Left colon (tissue), 2 donors: Measurements from ENCODE around the gene SQOR. TPM values are rescaled to one million over a fixed set of nuclear protein-coding genes. Genes with fewer than 3 reads are reported as not detected.
A peak's percentile ranks its signal among the peaks of the same experiment; 100 is the strongest.

Source experiments
- ATAC-seq: fragments of 200-7000 bp; cut with Tn5 transposase; one replicate; pipeline ENCODE4 v1.9.1; 2020; ENCODE audit warnings: mild to moderate bottlenecking, moderate library complexity
- DNase-seq, 2 donors: peaks; one replicate each; pipeline ENCODE4 v3.0.0-alpha.2; 2020
- intact Hi-C, 2 donors: fragments of 100-400 bp; cut with DNase I in 1 of 2; cut with micrococcal nuclease in 1 of 2; formaldehyde crosslinking; loops; one replicate each; pipeline versions ENCODE4 v1.11.2 to v1.14.0; 2022; cut with DNase I, micrococcal nuclease
- long read RNA-seq: library from polyadenylated mRNA; unstranded; transcript quantifications from one replicate; pipeline ENCODE4 v2.0.0, GENCODE V29; 2021
- total RNA-seq, 2 donors: library from RNA; stranded (reverse); fragmentation: NEBNext Ultra II Directional; extraction: Animal tissue kit (Norgen Biotek cat#: 25700); gene quantifications; one replicate each; pipeline ENCODE4 v1.2.1, GENCODE V29; 2021
- donor health status: DM: no; HTN: no; CAD: no.
- donor health status: DM: yes; HTN: yes; CAD: no.

SQOR gene
- total RNA-seq: 100 to 1,000 TPM; 303 to 408 TPM
- long read RNA-seq, transcript SQOR-201 (10 exons, 2,003 nt): major isoform, 641 of 844 reads
- long read RNA-seq, partial matches to known transcripts: 108 of 844 reads
- long read RNA-seq, other reads (novel, unspliced or antisense): 95 of 844 reads

DNA sequence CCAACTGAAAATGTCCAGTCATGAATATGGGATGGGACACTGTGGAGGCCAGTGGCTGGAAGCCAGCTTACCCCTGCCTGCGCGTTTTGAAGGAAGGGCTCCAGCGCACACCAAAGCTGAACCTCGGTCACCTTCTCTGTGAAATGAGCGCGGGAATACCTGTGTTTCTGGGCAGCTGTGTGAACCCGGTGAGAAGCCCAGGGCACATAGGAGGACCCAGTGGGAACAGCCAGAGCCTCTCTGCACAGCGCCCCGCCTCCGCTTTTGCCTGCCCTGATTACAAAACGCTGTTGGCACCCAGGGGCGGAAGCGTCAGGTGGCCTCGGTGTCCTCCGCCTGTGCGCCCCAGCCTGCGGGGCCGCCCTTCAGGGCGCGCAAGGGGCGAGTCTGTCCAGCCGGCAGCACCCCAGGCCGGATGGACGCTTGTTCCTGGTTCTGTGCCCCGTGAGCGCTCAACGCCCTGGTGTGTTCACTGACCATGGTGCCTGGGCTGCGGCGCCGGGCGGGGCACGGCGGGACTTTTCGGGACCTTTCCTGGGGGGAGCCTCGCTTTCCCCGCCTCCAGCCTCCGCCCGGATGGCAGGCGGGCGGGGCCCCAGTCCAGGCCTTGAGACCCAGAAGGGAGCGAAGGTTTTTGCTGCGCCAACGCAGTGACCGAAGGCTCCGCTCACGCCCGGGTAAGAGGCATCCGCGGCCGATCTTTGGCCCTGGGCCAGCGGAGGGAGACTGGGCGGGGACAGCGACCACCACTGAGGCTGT is at the start of gene SQOR:
Gene SQOR, plus strand, starts transcription at position 598 of the 759 bp plus-strand sequence. CDS start 23,895 bp downstream, outside the sequence.
- DNase-seq (peak; percentile 92), ATAC-seq (peak; percentile 81)
- intact Hi-C loops: no loop called here

DNA sequence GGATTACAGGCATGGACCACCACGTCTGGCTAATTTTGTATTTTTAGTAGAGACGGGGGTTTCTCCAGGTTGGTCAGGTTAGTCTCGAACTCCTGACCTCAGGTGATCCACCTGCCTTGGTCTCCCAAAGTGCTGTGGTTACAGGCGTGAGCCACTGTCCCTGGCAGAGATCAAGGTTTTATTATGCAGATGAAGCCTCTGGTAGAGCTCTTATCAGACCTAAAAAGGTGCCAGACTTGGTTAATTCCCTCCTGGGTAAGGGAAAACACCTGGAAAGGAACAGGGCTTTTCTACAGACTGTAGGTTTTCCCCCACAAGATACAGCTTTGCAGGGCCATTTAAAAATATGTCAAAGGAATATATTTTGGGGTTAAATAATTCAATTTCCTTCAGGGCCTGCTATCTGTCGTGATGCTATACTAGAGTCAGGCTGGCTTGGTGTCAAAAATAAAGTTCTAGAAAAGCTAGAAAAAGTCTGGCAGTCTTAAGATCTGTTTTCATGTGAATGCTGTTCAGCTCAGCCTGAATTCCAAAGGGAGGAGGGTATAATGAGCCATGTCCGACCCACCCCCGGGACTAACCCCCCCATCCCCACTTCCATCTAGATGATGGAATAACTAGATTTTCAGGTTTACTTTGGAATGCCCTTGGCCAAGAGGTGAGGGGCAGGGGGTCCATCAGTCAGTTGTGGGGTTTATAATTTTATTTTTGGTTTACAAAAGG is 49.6 kb upstream of the SQOR start:
- intact Hi-C loops: no loop called here
- ATAC-seq: no peak
- DNase-seq: no peak

DNA sequence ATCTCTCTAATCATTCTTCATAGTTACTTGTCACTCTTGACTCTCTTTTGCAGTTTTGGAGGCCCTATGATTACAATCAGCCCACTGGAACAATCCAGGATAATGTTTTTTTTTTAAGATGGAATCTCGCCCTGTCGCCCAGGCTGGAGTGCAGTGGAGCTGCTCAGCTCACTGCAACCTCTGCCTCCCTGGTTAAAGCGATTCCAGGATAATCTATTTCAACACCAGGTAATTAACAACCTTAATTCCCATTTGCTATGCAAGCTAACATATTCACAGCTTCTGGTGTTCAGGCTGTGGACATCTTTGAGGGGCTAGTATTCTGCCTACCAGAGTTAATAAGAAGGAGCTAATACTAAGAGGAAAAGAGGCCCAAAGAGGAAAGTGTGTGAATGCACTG is 48.7 kb upstream of the SQOR start:
- intact Hi-C loops: loop anchor here in 1 of 2 donors (2.0 kb wide), 1 partner anchor 65 kb away; no protein-coding TSS in a partner anchor

DNA sequence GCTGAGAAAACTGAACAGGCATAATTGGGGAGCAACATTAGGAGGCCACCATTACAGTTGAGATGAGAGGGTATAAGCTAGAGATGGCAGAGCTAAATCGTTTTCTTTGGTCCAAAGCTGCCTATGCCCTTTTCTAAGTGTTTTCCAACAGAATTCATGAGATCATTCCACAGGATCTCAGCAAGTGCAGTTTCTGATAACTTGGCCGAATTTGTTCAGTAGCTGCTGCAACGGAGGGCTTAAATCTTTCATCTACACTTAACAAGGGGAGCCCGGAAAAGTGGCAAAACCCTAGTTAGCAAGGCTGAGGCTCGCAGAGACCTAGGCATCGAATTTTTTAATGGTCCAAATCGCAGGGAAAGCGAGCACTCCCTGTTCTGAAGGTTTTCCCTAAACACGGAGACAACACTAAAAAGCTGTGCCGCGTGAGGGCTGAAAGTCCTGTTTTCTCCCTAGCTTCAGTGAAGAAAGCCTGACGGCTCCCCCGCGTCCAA is 48.2 kb upstream of the SQOR start:
- ATAC-seq (peak; percentile 18), DNase-seq (no peak)
- intact Hi-C loops: loop anchor here in 1 of 2 donors (2.0 kb wide), 1 partner anchor 66 kb away; no protein-coding TSS in a partner anchor

More for the DNA sequence above, 48.7 kb upstream of the SQOR start:
- DNase-seq (no peak), ATAC-seq (no peak)

DNA sequence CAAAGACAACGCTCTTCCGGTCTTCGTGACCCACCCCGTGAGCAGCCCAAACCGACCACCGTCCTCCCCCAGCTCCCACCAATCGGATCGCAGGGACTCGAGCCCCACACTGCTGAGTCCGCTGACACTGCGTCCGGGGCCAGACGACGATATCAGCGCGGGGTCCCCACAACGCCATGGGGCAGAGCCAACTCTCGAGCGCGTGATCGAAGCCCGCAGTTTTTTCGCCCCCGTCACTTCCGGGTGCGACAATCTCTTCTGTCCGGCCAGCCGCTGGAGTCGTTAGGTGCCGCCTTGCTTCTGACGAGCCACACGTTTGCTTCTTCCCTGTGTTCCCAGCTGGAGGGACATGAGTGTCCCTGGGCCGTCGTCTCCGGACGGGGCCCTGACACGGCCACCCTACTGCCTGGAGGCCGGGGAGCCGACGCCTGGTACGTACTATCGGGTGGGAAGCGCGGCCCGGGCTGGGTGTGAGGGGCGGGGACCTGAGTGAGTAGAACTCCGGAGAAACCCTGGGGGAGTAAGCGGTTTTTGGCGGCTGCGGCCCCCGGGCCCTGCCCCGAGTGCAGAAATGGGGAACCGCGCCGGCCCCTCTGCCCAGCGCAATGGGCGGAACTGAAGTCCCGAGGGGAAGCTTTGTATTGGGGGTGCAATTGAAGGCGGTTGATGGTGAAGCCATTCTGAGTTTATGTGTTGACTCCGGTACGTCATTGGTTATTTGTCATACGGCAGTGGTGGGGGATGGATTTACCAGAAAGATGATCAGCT is 47.5 kb upstream of the SQOR start, which contains the start of gene BLOC1S6:
Gene BLOC1S6, plus strand, starts transcription at position 285 of the 768 bp plus-strand sequence. Its CDS starts 65 bp downstream, at position 350.
- DNase-seq (peak; percentile 84 to 92), ATAC-seq (peak; percentile 91)
- intact Hi-C loops: loop anchor here in 1 of 2 donors (2.0 kb wide), 1 partner anchor 66 kb away; no protein-coding TSS in a partner anchor

DNA sequence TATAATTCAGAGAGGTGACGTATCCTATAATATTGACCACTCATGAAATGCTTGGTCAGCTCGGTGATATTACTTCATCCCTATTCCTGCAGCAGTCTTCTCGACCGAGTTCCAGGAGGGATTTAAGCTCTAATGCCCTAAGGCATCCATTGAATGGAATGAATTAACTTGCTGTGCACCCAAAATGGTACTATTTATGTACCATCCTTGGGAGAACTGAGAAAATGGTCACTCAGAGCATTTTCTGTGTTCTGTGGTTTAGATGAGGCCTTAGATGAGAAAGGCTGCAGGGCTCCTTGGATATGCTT is 47.0 kb upstream of the SQOR start:
- intact Hi-C loops: loop anchor here in 1 of 2 donors (2.0 kb wide), 1 partner anchor 67 kb away; no protein-coding TSS in a partner anchor
- ATAC-seq: no peak

DNA sequence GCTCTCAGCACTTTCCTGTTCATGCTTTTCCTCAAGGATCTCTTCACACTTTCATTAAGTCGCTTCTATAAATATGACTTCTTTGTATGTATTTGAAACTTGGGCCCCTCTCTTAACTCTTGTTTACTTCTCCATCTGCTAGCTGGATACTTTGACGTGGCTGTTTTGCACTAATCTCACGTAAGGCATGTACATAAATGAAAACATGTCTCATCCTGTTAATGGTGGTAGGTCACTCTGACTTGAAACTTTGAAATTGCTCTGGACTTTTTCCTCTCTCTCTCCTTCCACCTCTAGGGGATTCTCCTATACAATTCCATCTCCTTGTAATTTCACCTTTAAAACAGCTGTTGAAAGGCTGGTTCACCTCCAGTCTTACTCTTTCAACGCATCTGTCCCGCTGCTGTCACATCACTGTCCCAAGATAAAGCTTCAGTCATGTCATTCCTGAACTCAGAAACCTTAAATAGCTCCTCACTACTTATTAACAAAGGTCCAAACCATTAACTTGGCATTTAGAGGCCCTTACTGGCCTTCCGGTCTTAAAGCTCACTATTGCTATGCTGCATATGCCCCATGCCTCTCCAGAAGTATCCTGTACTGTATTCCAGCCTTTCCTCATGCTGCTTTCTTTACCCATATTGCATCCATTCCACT is 46.5 kb upstream of the SQOR start:
- intact Hi-C loops: no loop called here
- ATAC-seq (no peak), DNase-seq (no peak)

More for the DNA sequence above, 47.0 kb upstream of the SQOR start:
- DNase-seq: no peak

DNA sequence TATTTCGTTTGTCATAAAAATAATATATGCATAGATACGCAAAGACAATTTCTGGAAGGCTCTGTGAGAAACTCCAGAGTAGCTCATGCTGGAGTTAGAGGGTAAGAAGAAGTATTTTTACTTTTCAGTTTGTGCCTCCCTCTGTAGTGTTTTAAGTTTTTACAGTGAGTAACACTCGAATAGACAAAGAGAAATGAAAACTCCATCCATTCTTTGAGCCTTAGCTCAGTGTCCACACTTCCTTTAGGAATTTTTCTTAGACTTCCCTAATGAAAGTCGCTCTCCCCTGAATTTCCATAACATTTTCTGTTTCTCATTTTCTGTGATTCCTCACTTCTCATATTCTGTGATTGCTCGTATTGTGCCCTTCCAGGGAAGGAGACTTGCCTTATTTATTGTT is 45.6 kb upstream of the SQOR start:
- ATAC-seq: no peak
- no peak for DNase-seq
- intact Hi-C loops: no loop called here

DNA sequence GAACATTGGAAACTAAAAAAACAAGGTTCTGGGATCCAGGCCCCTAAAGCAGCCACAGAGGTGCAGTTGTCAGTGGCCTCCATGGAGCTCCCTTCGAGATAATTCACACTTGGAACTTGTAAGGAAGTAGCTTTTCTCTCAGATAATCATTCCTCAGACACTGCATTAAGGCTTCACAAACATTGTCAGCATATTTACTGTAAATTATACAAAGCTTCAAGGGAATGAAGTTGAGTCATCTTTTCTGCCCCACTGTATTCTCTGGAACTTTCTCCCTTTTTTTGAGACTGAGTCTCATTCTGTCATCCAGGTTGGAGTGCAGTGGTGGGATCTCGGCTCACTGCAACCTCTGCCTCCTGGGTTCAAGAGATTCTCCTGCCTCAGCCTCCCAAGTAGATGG is 40.5 kb upstream of the SQOR start:
- no peak for DNase-seq
- intact Hi-C loops: no loop called here
- no peak for ATAC-seq

DNA sequence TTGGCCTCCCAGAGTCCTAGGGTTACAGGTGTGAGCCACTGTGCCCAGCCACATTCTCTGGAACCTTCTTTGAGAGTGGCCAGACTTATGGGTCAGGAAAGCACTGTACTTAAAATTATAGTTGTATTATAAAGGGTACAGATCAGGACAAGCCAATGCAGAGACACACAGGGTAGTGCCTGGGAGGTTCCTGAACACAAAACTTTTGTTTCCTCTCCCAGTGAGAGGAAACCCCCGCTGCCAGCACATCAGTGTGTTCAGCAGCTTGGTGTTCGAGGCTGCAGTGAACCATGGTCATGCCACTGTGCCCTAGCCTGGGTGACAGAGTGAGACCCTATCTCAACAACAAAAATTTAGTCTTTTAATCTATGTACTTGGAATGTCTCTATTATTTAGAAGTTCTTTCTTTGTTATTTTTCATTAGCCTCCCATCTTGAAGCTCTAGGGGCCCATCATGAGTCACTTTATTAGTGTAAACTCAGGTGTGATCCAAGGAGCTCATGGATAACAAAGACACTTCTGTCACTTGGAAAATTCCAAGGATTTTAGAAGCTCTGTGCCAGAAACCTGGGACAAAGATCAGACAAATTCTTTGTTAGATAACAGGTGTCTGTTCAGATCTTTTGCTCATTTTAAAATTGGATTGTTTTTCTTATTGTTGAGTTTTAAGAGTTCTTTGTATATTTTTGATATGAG is 39.8 kb upstream of the SQOR start:
- DNase-seq: no peak
- intact Hi-C loops: no loop called here

DNA sequence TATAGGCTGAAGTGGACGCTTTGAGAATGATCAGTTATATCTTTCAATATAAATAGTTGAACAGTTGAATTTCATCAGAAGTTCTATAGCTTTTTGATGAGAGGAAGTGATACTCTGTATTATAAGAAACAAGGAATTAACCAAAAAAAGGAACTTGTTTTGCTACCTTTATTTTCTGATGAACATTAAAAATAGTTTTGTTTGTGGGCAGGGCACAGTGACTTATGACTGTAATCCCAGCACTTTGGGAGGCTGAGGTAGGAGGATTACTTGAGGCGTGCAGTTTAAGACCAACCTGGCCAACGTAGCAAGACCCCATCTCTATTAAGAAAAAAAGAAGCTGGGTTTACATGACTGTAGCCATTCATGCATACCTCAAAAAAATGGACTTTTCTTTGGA is 30.9 kb upstream of the SQOR start:
- intact Hi-C loops: no loop called here
- ATAC-seq: no peak
- DNase-seq: no peak

More for the DNA sequence above, 39.8 kb upstream of the SQOR start:
- no peak for ATAC-seq

DNA sequence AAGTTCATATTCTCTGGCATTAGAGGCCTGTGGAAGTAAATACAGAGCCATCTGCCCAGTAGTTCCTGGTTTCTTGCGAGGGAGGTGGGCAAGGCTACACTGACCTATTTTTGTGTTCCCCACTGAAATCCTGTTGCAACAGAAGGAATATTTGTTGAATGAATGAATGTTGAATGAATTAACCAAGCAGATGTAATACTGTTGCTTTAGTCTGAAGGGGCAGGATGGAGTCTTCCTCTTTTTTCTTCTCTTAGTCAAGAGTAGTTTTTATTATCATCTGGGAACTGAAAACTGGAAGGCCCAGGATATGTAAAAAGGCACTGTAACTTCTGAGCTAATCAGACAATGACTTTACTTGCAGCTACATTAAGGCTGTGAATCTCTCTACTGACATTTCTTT is 30.5 kb upstream of the SQOR start:
- ATAC-seq (no peak), DNase-seq (no peak)
- intact Hi-C loops: no loop called here

DNA sequence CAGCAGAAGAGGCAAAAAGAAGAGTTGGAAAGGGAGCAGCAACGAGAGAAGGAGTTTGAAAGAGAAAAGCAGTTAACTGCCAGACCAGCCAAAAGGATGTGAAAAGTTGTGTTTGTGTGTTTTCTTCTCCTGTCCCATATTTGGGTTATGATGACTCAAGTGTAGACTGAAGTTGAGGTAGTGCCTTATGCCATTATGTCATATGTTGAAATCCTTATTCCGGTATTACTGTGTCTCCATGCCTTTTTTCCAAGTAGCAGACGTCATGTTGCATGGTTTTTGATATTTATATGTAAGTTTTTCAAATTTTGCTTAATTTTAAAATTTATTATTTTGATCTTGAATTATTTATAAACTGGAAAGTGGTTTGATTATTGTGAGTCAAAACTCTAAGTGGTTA is 28.4 kb upstream of the SQOR start:
- no peak for DNase-seq
- intact Hi-C loops: no loop called here
- ATAC-seq: no peak

DNA sequence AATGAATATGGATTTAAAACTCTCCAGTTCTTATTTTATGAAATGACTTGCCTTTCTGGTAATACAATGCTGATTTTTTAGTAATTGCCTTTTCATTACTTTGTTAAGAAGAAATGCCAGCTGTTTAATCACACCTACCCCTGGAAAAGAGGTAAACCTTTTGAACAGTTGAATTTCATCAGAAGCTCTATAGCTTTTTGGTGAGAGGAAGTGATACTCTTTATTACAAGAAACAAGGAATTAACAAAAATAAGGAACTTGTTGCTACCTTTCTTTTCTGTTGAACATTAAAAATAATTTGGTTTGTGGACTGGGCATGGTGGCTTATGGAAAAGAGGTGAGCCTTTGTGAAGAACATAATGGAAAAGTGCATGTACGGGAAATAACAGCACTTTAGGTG is 28.0 kb upstream of the SQOR start:
- ATAC-seq (no peak), DNase-seq (no peak)
- intact Hi-C loops: no loop called here

DNA sequence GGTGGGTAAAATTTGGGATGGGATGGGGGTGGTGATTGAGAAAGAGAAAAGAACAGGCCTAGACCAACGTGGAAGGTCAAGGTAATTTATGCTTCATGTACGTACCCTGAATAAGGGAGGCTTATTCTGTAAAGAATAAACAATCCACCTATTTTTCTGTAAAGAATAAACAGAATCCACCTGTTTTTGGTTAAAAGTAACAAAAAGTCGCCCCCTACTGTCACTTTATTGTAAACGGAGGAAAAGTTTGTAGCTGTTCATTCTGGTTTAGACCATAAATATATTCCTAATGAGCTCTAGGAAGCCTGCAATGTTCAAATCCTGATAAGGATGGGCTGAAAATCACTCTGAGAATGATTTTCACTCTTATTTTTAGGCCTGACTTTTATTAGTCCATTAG is 23.5 kb upstream of the SQOR start:
- no peak for DNase-seq
- no peak for ATAC-seq
- intact Hi-C loops: loop anchor here in 1 of 2 donors (5.0 kb wide), 2 partner anchors 89 to 154 kb away; partner anchors contain the start of gene SLC30A4

DNA sequence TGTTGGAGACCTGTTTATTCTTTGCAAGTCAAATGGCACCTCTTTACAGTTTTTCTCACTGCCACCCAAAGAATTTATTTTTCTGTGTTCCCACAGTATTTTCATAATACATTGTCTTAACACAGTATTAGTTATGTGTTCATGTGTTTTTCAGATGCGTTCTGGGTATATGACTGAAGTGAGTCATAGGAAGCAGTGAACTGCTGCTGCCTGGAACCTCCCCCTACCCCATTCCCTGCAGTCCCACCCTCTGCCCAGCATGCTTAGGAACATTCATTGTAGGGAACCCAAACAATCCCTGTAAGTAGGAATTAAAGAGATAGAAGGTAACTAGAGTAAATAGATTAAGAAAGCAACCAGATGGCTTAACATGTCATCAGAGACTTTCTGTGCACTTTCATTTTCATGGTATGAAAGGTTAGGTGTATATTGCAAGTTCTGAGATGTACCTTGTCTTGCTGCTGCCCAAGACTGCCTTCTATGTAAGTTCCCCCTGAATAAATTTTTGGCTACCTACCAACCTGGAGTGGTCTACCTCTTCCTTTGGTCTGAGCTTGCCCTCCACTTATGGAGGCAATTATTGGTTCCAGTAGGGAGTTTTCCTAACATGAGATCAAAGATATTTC is 21.9 kb upstream of the SQOR start:
- intact Hi-C loops: loop anchor here in 1 of 2 donors (5.0 kb wide), 2 partner anchors 91 to 156 kb away; partner anchors contain the start of gene SLC30A4
- ATAC-seq: no peak
- DNase-seq: no peak

DNA sequence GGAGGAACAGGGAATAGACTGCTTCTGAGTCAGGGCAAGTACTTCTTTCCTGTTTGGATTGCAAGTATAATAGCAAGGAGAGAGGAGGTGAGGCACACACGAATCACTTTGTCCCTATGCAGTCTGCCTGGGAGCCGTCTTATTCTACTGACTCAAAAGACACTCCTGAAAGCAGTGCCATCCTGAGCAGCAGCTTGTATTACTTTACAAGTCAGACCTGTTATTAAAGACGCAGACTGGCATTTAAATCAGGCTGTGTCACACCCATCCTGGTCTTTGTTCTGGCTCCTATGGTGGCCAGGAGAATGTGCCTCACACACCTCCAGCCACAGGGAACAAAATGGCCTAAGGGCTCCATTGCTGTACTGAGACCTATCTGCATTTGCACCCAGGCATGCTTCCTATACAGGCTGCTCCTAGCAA is 17.9 kb upstream of the SQOR start:
- ATAC-seq (peak; percentile 83), DNase-seq (no peak)
- intact Hi-C loops: no loop called here
